Measurements from ENCODE around the gene OR9A4.

Gene OR9A4

DNA sequence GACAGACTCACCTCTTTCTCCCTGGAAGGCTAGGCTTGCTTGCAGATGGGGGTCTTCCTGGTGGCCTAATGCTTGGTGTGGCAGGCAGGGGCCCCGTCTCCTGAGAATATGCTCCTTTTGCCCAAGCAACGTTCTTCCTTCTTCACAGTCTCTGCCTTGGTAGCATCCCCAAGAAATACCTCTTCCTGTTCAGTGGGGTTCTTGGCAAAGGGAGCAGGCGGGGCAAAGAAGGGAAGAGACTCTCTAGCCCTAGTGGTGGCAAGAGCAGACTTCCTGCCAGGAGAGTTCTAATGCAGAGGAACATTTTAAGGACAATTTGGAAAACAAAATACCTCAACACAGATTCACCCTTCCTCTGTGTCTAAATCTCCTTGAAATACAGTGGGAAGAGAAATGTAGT is 30.6 kb downstream of the OR9A4 start, which contains the start of gene CLEC5A:
Gene CLEC5A, minus strand, starts transcription at position 179 of the 400 bp plus-strand sequence. CDS start 682 bp downstream, outside the sequence.
- no peak for DNase-seq (ENCODE audit: low read depth)

DNA sequence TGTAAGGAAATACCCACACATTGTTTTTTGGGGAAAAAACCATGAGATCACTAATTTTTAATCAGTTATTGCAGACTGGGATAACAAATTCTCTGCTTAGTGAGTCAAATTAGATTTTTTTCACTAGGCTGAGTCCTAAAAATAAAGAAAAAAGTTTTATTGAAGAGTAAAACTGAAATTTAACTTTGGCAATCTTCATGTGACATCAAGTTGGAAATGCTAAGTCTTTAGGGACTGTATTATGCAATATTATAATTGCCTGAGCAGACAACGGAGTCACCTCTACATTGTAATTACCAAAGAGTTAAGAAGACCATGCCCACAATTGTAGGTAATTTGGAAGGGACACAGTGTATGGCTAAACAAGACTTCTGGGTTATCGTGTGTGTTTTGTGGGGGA is 32.8 kb downstream of the OR9A4 start:
- DNase-seq (ENCODE audit: low read depth) = no peak

DNA sequence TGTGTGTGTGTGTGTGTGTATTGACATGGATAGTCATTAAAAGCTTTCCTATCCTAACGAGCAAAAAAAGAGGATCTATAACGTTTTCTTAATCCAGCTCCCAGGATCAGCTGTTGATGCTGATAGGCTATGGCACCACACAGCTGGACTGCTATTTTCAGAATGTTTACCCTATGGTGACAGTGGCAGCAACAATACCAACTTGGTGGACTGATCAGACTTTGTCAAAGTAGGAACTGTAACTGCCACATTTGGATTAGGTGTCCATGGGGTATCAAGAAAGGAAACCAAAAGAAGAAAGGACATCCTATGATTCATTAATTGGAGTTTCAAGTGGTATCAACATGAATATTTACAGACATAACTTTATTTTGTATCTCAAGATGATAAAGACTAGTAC is 33.3 kb downstream of the OR9A4 start:
- no peak for DNase-seq (ENCODE audit: low read depth)

GRCh38 chr7:141949911-141950310 is 33.7 kb downstream of the OR9A4 start:
- no peak for DNase-seq (ENCODE audit: low read depth)

DNA sequence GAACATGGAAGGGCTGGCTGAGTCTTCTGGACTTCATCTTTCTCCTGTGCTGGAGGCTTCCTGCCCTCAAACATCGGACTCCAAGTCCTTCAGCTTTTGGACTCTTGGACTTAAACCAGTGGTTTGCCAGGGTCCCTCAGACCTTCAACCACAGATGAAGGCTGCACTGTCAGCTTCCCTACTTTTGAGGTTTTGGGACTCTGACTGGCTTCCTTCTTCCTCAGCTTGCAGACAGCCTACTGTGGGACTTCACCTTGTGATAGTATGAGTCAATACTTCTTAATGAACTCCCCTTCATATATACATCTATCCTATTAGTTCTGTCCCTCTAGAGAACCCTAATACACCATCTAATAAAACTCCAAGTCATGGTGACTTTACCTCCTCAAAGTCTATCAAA is 34.6 kb downstream of the OR9A4 start:
- DNase-seq (ENCODE audit: low read depth) = no peak

- DNase-seq (ENCODE audit: low read depth) = no peak
Observed at GRCh38 chr7:141952461-141952860, 36.3 kb downstream of the OR9A4 start.

DNA sequence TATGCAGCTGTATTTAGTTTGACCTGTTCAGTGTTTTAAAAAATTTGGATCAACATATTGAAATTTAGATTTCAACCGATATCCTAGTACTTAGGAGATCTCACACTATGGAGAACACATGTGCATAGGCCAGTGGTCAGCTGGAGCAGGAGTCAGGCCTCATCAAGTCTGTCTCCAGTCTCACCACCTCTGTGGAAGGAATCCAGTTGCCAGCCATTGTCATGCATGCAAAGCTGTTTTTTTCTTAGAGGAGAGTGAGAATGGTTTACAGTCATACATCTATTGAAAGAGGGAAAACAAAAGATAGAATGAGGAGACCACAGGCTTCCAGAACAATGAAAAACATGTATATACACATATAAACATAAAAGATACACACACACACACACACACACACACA is 38.1 kb downstream of the OR9A4 start:
- no peak for DNase-seq (ENCODE audit: low read depth)

- DNase-seq (ENCODE audit: low read depth) = no peak
Observed at GRCh38 chr7:141956084-141956483, 39.9 kb downstream of the OR9A4 start.

- no peak for DNase-seq (ENCODE audit: low read depth)
Observed at GRCh38 chr7:141960687-141961422, 44.7 kb downstream of the OR9A4 start.
